Measurements from ENCODE around the gene MBTPS1.
"Not testable (repeated sequence)": the region's sequence is repeated elsewhere in the genome, so short reads cannot be mapped to it uniquely, and the experiment has no call there.

DNA sequence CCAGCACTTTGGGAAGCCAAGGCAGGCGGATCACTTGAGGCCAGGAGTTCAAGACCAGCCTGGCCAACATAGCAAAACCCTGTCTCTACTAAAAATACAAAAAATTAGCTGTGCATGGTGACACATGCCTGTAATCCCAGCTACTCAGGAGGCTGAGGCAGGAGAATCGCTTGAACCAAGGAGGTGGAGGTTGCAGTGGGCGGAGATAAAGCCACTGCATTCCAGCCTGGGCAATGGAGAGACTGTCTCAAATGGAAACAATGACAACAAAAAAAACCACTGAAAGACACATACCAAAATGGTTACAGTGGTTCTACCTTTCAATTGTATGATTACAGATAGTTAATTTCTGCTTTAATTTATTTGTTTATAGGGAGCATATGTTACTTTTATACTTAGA is 4.8 kb downstream of the MBTPS1 start:
- TF ChIP-seq POLR2AphosphoS5, TAF1, POLR2A (IDR thresholded peaks at IDR 0.05; ENCODE audit: low read depth, low read length): not testable (repeated sequence)

Measured in GM12891 (cell line).